HG03342 (cell line): ENCODE measurements around the gene CCDC148.
"Not testable (repeated sequence)": the region's sequence is repeated elsewhere in the genome, so short reads cannot be mapped to it uniquely, and the experiment has no call there.

Experiments used
- ATAC-seq: cut with Tn5 transposase; IDR thresholded peaks from one replicate; pipeline ENCODE4 v1.9.1; 2021; ENCODE audit warnings: mild to moderate bottlenecking, moderate library complexity; ENCODE audit not compliant: unreplicated experiment

The CCDC148 gene

GRCh38 chr2:158366342-158366741 is 90.2 kb downstream of the CCDC148 start:
- no peak for ATAC-seq

GRCh38 chr2:158359846-158360245 is 96.7 kb downstream of the CCDC148 start:
- ATAC-seq: no peak

- ATAC-seq: no peak
Measured at GRCh38 chr2:158357699-158358098, 98.9 kb downstream of the CCDC148 start.

GRCh38 chr2:158357122-158357521 is 99.4 kb downstream of the CCDC148 start:
- no peak for ATAC-seq

GRCh38 chr2:158351466-158351816 is 105.1 kb downstream of the CCDC148 start:
- not testable (repeated sequence) for ATAC-seq

GRCh38 chr2:158350751-158351465 is 105.6 kb downstream of the CCDC148 start:
- not testable (repeated sequence) for ATAC-seq

GRCh38 chr2:158346032-158346431 is 110.5 kb downstream of the CCDC148 start:
- no peak for ATAC-seq

GRCh38 chr2:158339513-158339912 is 117.0 kb downstream of the CCDC148 start:
- no peak for ATAC-seq

GRCh38 chr2:158337018-158337417 is 119.5 kb downstream of the CCDC148 start:
- ATAC-seq: no peak

GRCh38 chr2:158331799-158332198 is 124.8 kb downstream of the CCDC148 start:
- ATAC-seq: not testable (repeated sequence)

- no peak for ATAC-seq
Measured at GRCh38 chr2:158325782-158326340, 130.7 kb downstream of the CCDC148 start.

GRCh38 chr2:158325031-158325781 is 131.3 kb downstream of the CCDC148 start:
- no peak for ATAC-seq

- ATAC-seq: no peak
Measured at GRCh38 chr2:158323381-158323780, 133.2 kb downstream of the CCDC148 start.

GRCh38 chr2:158321264-158321663 is 135.3 kb downstream of the CCDC148 start:
- ATAC-seq: no peak

GRCh38 chr2:158319269-158319668 is 137.3 kb downstream of the CCDC148 start:
- ATAC-seq: no peak

- no peak for ATAC-seq
Measured at GRCh38 chr2:158317642-158318041, 138.9 kb downstream of the CCDC148 start.

GRCh38 chr2:158315803-158316414 is 140.6 kb downstream of the CCDC148 start:
- ATAC-seq: no peak

- no peak for ATAC-seq
Measured at GRCh38 chr2:158315000-158315399, 141.6 kb downstream of the CCDC148 start.

GRCh38 chr2:158313734-158314133 is 142.8 kb downstream of the CCDC148 start:
- no peak for ATAC-seq

GRCh38 chr2:158312981-158313380 is 143.6 kb downstream of the CCDC148 start:
- ATAC-seq: no peak

- not testable (repeated sequence) for ATAC-seq
Measured at GRCh38 chr2:158310407-158310806, 146.1 kb downstream of the CCDC148 start.

GRCh38 chr2:158305501-158305900 is 151.1 kb downstream of the CCDC148 start:
- ATAC-seq: no peak
